GM18519 (cell line): ENCODE data around the gene CLN3.
"Not testable (repeated sequence)": the region's sequence is repeated elsewhere in the genome, so short reads cannot be mapped to it uniquely, and the experiment has no call there.

Source experiments
- ATAC-seq: cut with Tn5 transposase; IDR thresholded peaks from one replicate; pipeline ENCODE4 v1.9.1; 2021; ENCODE audit warnings: mild to moderate bottlenecking, moderate library complexity; ENCODE audit not compliant: unreplicated experiment, low FRiP score

CLN3 gene

DNA sequence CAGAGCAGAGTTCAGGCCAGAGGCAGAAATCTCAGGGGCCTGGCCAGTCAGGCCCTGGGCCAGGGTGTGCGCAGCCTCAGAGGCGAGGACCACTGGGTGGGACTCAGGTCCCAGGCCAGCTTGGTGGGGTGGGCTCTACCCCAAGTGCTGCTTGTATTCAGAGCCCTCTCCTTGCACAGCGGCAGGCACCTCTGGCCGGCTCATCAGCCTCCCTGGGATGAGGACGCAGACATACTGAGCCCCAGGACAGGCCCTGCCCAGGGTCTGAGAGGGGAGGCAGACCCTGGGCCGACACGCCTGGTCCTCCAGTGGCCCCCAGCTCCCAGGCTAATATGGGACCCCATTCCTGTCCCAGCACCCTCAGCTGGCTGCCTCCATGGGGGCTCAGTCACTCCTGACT lies 22.4 kb upstream of the CLN3 start:
- ATAC-seq = no peak

- no peak for ATAC-seq
These were observed 21.8 kb upstream of the CLN3 start for GRCh38 chr16:28513484-28514181.

DNA sequence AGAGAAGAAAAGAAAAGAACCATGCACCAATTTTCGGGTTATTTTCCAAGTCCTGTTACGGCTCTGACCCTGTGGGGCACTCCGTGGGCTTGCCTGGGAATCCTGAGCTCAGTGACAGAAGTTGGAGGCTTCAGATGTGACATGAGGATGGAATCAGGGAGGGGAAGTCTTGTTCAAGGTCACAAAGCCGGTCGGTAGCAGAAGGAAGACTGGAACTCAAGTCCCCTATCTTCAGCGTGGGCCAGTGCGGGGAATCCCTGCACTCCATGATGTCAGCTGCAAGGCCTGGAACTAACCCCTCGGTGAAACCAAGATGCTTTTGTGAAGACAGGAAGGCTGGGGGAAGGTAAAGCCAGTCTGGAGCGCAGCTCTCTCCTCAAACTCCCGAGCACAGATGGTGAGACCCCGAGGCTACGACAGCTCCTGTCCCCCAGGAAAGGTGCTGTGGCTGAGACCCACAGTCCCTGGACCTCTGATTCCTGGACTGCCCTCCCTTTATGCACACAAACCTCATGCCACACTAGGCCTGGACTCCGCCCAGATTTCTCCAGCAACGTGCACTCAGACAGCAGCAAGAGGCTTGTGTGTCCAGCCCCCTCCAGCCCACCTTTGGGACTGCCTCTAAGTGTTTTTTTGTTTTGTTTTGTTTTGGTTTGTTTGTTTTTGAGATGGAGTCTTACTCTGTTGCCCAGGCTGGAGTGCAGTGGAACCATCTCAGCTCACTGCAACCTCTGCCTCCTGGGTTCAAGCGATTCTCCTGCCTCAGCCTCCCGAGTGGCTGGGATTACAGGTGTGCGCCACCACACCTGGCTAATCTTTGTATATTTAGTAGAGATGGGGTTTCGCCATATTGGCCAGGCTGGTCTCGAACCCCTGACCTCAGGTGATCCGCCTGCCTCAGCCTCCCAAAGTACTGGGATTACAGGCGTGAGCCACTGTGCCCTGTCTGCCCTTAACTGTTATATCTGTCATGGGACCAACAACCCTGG lies 20.2 kb upstream of the CLN3 start:
- no peak for ATAC-seq

DNA sequence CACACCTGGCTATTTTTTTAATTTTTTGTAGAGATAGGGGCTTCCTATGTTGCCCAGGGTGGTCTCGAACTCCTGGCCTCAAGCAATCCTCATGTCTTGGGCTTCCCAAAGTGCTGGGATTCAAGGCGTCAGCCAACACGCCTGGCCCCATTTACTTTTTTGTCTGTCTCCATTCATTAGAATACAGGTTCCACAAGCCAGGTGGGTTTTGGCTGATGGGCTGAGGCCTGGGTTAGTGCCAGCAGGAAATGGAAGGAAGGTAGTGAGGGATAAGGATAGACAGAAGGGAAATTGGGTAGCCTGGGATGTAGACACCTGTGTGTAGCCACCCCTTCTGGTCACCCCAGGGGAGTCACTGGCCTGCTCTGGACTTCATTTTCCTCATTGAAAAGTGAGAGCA lies 19.2 kb upstream of the CLN3 start:
- ATAC-seq = no peak

DNA sequence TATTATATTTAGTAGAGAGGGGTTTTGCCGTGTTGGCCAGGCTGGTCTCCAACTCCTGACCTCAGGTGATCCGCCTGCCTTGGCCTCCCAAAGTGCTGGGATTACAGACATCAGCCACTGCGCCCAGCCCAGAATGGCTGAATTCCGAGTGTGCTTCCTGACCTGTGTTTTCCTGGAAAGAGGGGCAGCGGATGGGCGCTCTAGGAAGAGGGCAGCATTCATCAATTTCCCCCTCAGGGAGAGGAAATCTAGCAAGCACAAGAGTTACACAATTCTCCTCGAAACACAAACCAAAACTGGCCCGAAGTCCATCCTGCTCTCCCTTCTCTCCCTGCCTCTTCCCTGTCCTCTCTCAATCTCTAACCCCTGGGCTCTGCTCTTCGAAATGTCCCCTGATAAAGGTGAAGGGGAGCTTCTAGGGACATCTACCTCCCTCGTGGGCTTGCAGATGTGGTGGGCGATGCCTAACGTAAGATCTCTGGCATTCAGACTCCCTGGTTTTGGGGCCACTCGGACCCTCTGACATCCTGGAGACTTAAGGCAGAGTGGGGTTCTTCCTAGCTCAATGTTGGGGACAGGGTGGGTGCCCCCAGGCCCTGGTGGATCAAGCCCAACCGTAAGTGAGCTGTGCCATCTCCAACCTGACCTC lies 13.7 kb upstream of the CLN3 start:
- no peak for ATAC-seq

DNA sequence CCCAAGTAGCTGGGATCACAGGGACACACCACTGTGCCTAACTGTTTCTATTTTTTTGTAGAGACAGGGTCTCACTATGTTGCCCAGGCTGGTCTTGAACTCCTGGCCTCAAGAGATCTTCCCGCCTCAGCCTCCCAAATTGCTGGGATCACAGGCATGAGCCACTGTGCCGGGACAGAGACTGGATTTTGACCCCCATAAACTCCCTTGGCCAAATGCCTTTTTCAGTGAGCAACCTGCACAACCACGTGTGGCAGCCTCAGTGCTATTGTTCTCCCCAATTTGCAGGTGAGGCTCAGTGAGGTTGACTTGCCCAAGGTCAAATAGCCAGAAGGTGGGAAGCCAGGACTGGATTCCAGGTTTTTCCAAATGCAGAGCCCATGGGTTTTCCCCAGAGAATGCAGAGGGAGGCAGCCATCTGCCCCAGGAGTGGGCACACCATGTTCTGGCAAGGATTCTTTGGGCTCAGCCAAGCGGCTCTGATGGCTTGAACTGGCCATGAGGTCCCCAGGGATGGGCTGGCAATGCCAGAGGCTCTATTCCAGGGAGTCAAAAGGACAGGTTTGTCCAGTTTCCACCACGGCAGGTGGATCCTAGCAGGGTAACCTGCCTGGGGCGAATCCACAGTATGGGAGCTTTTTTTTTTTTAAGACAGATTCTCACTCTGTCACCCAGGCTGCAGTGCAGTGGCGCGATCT lies 13.0 kb upstream of the CLN3 start:
- no peak for ATAC-seq

DNA sequence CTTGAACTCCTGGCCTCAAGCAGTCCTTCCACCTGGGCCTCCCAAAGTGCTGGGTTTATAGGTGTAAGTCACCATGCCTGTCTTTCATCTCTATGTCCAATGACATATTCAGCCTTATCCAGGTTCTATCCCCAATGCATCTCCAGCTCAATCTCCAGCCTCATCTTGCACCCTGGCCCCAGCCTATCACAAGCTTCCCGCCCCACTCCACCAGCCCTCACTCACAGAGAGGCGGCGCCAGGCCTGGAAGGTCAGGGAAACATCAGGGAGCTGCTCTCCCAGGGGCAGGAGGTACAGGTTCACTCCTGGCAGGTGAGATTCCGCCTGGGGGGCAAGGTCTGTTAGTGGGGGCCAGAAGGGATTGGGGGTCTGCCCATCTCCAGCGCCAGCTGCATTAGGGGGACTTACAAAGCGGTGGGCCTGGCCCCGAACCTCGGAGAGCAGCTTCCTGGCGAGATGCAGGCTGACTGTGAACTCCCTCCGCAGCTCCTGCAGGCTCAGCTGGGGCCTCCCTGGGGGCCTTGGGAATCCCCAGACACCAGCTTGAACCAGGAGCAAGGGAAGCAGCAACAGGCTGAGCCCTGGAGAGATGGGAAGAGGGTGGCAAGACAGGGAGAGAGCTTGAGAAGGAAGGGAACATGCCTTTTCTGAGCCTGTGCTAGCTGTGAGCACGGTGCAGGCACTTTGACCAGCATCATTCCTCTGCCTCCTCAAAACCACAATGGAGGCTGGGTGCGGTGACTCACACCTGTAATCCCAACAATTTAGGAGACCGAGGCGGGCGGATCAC lies 11.8 kb upstream of the CLN3 start:
- no peak for ATAC-seq

DNA sequence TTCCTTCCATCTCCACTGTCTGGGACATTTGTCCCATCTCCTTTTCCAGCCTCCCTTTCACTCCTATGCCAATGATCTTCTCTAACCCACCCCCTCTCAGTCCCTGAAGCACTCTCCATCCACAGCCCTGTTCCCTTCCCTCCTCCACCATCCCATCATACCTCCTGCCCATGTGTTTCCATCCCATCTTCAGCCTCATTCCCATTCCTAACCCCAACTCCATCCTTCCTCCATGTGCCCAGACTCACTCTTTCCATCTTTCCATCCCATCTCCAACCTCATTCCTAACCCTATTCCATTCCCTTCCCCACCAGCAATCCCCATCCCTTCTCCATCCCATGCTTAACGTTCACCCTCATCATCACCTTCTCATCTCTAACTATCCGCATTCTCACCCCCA lies 10.4 kb upstream of the CLN3 start:
- no peak for ATAC-seq

GRCh38 chr16:28501258-28502232 lies 9.7 kb upstream of the CLN3 start:
- ATAC-seq = no peak

DNA sequence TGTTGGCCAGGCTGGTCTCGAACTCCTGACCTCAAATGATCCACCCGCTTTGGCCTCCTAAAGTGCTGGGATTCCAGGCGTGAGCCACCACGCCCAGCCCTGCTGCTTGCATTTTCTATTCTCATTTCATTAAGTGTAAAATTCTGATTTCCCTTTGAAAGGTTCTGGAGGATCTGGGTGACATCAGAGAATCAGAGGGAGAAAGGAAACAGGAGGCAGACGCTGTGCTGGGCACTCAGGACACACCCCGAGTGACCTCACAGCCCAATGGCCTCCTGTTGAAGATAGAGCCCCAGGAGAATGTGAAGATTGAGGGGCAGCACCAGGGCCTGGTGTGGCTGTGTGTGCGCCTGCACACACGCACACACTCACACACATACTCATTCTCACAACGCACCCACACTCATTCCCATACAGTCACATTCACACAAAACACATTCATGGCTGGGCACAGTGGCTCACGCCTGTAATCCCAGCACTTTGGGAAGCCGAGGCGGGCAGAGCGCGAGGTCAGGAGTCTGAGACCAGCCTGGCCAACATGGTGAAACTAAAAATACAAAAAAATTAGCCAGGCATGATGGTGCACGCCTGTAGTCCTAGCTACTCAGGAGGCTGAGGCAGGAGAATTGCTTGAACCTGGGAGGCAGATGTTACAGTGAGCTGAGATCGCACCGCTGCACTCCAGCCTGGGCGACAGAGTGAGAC lies 8.8 kb upstream of the CLN3 start:
- not testable (repeated sequence) for ATAC-seq

GRCh38 chr16:28499854-28500253 lies 8.0 kb upstream of the CLN3 start:
- no peak for ATAC-seq

DNA sequence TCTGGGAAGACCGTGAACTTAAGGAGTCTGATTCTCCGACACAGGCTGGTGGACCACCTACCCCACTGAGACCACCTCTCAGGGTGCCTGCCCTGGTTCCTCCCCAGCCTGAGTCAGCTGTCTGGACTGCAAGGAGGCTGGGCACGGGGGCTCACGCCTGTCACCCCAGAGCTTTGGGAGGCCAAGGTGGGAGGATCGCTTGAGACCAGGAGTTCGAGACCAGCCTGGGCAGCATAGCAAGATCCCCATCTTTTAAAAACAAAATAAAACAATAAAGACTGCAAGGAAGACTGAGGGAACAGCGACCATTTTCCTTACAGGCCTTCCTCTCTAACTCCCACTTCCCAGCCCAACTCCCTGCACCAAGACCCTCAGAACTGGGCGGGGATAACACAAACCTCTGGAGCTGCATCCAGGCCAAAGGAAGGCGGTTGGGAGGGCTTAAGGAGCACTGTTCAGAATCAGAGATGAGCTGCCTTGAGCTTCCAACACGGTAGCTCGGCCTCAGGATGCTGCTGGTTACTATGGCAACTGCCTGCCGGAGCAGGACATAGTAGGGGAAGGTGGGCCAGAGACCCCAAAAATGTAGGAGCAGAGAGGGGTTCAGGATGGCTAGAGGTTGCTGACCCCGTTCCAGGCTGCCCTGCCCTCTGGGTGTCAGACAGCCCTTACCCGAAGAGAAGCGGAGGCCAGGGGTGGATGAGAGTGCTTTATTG lies 7.0 kb upstream of the CLN3 start:
- ATAC-seq = no peak

DNA sequence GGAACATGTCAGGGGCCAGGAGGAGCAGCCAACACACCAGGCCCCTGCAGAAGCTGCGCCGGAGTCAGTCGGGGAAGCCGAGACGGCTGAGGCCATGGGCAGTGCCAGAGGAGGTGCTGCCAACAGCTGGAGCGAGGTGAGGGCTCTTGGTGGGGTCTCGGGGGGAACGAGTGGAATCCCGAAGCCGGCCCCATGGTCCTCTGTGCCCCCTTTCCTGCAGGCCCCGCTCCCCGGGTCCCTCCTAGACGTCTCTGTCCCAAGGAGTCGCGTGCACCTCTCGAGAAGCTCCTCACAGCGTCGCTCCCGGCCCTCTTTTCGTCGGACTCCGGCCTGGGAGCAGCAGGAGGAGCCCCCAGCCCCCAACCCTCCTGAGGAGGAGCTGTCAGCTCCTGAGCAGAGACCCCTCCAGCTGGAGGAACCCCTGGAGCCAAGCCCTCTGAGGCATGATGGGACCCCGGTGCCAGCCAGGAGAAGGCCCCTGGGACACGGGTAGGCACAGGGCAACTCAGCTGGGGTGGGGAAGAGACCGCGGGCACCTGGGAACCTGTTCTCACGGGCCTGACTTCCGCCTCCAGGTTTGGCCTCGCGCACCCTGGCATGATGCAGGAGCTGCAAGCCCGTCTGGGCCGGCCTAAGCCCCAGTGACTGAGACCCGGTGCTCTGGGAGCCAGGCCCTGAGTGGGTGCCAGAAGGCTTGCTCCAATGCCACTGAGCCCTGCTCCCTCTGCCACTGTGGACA lies 6.2 kb upstream of the CLN3 start:
- no peak for ATAC-seq

DNA sequence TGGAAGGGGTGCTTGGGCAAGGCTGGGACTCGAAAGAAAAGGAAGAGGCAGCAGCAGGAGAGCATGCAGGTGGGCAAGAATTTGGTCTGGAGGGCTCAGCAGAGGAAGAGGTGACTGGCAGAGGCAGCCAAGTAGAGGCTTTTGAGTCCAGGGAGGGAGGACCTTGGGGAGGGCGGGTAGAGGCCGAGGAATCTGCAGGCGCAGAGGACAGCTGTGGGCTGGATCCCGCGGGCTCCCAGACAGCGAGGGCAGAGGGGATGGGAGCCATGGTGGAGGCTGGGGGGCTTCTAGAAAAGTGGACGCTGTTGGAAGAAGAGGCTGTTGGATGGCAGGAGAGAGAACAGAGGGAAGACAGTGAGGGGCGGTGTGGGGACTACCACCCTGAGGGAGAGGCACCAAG lies 5.5 kb upstream of the CLN3 start:
- no peak for ATAC-seq

GRCh38 chr16:28496844-28497243 lies 5.0 kb upstream of the CLN3 start:
- no peak for ATAC-seq

GRCh38 chr16:28495795-28496749 lies 4.2 kb upstream of the CLN3 start:
- ATAC-seq = no peak
